ENCODE measurements around the gene MSLN. TPM values are rescaled to one million over a fixed set of nuclear protein-coding genes. Genes with fewer than 3 reads are reported as not detected.

MSLN gene
- total RNA-seq, 4 donors from 2014 or later, result 0.44 to 0.82 TPM; not detected in 2

DNA sequence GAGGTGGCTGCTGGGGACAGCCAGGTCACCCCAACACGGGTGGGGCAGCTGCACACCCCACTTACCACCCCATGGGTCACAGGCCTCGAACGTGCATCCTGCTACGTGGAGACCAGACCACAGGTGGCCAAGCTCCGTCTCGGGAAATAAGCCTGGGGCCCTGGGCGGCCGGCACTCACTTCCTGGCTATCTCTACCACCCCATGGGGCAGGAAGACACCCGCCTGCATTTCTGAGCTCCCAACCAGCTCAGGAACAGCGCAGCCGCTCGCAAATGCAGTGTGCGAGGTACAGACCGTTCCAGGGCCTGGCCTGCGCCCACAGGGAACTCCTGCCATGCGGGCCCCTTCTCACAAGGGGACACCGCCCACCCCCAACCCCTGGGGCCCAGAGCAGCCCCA, 44.9 kb downstream of the MSLN start:
- TF ChIP-seq, protein P1, sequence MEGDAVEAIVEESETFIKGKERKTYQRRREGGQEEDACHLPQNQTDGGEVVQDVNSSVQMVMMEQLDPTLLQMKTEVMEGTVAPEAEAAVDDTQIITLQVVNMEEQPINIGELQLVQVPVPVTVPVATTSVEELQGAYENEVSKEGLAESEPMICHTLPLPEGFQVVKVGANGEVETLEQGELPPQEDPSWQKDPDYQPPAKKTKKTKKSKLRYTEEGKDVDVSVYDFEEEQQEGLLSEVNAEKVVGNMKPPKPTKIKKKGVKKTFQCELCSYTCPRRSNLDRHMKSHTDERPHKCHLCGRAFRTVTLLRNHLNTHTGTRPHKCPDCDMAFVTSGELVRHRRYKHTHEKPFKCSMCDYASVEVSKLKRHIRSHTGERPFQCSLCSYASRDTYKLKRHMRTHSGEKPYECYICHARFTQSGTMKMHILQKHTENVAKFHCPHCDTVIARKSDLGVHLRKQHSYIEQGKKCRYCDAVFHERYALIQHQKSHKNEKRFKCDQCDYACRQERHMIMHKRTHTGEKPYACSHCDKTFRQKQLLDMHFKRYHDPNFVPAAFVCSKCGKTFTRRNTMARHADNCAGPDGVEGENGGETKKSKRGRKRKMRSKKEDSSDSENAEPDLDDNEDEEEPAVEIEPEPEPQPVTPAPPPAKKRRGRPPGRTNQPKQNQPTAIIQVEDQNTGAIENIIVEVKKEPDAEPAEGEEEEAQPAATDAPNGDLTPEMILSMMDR (IDR thresholded peaks at IDR 0.05; ENCODE audit: low read depth), result no peak

DNA sequence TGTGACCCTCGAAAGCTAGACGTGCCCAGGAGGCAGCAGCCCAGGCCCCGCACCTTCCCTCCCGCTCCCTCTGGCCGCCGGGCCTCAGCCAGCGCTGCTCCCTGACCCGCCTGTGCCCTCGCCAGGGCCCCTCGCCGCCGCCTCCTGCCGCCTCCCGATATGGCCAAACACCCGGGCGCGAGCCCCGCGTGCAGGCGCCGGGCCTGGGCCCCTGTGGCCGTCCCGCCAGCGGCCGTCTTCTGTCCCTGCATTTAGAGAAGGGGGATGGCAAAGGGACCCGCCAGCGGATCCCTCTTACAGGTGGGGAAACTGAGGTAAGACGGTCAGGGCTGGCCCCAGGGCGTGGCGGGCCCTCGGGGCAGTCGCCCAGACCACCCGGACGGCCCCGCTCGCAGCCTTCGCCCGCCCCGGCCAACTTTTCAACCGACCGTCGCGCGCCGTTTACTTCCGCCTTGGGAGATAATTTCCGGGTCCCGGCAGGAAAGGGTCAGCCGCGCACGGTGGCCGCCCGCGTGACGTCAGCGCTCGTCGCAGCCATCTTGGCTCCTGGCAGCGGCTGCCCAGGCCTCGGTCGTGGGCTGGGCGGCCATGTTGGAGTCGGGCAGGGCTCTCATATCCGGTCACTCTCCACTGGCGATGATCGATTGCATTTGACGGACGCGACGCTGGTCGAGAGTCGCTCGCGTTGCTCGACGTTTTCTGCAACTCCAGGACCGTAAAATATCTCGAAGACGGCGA, 47.0 kb downstream of the MSLN start:
- TF ChIP-seq, protein P1 (IDR thresholded peaks at IDR 0.05; ENCODE audit: low read depth), result no peak

DNA sequence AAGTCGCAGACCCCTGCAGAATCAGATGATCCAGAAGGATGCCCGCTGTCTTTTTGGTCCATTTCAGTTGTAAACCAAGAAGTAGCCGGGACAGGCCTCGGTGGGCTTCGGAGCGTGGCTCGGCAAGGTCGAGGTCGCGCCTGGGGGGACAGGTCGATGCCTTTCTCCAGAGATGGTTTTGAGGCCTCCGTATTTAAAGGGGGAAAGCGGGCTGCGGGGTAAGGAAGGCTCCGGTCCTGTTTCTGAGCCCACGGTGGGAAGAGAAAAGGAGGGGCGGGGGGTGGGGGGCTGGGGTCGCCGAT, 47.5 kb downstream of the MSLN start:
- TF ChIP-seq, protein P1 (IDR thresholded peaks at IDR 0.05; ENCODE audit: low read depth), result no peak

DNA sequence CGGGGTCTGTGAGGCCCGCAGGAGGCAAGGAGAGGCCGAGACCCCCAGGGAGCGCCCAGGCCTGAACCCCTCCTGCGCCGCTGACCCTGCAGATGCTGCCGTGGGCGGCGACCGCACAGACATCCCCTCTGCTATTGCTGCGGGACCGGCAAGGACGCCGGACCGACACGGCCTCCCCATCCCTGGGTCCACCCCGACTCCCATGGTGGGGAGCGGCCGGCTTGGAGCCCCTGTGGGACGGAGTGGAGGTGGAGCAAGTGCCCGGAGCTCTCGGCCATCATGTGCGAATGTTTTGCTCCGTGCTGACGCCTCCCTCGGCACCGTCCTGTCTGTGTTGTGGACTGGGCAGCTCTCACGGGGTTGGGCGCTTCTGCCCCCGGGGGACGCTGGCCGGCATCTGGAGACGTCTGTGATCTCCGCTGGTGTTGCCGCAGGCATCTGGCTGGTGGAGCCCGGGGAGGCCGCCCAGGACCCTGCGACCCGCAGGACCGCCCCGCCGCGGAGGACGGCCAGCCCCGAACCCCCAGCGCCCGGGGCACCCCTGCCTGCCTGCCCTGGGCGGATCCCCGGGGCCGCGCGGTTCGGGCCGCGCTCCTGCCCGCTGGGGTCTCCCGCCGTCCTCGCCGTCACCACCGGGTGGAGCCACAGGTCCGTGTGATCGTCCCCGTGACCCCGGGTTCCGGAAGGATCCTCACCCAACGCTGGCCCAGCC, 52.8 kb downstream of the MSLN start:
- TF ChIP-seq, protein P1 (IDR thresholded peaks at IDR 0.05; ENCODE audit: low read depth), result no peak

DNA sequence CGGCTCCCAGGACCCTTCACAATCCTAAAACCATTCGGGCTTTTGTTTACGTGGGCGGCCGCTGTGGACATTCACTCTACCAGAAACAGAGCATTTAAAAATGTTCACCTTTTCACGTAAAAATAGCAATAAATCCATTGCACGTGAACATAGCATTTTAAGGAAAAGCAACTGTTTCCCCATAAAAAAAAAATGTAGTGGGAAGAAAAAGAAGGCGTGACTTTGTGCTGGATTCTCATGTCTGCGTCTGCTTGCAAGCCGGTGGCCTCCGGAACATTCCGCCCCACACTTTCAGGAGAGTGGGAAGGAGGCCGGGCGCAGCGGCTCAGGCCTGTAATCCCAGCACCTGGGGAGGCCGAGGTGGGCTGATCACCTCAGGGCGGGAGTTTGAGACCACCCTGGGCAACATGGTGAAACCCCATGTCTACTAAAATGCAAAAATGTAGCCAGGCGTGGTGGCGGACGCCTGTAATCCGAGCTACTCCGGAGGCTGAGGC, 53.4 kb downstream of the MSLN start:
- TF ChIP-seq, protein P1 (IDR thresholded peaks at IDR 0.05; ENCODE audit: low read depth), result no peak

DNA sequence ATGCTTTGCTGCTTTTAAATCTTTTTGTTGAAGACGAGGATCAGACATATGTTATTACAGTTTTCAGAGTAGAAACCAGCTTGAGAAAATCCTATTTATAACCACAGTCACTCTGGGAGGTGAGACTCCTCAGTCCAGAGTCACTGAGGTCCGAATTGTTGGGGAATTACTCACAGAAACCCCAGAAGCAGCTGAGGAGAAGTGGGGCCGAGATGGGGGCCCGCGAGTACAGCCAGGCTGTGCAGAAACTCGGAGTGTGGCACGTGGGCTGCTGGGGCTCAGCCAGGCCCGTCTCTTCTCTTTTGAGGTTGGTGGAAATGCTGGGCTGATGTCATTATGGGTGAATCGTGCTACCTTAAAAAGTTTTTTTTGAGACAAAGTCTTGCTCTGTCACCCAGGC, 54.4 kb downstream of the MSLN start:
- TF ChIP-seq, protein P1 (IDR thresholded peaks at IDR 0.05; ENCODE audit: low read depth), result no peak

DNA sequence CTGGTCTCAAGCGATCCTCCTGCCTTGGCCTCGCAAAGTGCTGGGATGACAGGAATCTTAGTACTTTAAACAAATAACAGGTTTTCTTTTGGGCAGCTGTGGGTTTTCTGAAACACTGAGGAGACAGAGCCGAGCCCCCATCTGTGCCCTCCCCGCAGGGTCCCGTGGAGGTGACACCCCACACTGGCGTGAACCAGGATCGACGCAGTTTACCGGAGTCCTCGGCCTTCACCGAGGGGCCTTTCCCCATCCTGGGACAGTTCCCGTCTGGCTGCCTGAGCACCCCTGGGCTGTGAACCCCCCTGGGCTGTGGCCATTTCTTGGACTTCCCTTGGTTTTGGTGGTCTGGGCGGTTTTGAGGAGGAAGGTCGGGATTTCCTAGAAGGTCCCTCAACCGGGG, 55.3 kb downstream of the MSLN start:
- TF ChIP-seq, protein P1 (IDR thresholded peaks at IDR 0.05; ENCODE audit: low read depth), result no peak
